ENCODE results near the gene B3GNT2.
A peak's percentile ranks its signal among the peaks of the same experiment; 100 is the strongest.

Gene B3GNT2

DNA sequence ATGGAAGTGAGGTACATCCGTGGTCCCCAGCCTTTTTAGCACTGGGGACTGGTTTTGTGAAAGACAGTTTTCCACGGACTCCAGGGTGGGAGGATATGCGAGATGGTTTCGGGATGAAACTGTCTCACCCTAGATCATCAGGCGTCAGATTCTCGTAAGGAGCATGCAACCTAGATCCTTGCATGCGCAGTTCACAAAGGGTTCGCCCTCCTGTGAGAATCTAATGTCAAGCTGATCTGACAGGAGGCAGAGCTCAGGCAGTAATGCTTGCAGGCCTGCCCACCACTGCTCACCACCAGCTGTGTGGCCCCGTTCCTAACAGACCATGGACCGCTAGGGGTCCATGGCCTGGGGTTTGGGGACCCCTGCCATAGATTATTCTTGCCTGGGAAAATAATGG lies 11.6 kb downstream of the B3GNT2 start:
- no peak for DNase-seq

DNA sequence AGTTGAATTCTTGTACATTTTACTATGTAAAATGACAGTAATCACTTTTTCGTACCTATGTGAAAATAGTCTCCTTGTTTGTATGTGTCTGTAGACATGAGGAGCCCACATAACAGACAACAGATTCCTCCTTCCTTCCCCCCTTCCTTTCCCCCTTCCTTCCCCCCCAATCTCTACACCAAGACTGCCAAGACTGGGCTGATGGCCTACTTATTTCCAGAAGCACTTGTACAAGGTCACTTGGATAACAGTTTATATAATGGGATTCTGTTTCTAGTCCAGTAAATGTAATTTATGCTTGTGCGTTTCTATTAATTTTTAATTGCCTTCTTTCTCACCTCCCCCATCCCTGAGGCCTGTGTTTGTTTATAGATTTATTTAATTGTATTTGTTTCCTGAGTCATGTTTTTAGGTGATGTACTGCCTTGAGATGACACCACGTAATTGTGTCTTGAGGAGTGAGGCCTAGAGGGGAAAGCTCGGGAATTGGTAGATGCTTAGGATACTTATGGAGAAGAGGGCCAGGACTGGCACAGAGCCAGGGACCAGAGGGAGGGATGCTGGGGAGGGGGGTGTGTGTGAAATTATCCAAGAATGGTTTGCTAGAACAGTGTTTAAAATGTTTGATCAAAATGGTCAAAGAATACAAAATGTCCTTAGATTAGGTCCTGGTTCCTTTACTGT lies 12.3 kb downstream of the B3GNT2 start:
- no peak for DNase-seq

DNA sequence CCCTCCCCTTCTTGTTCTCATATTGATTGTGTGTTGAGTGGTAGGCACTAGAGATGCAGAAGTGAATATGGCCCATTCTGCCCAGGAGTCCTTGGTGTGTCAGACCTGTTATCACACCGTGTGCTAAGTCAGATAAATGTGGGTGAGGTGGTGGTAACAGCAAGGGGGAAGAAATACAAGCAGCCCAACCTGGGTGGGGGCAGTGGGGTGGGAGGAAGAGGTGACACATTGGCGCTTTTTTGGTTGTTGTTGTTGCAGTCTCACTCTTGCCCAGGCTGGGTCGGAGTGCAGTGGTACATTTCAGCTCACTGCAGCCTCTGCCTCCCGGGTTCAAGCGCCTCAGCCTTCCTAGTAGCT lies 12.8 kb downstream of the B3GNT2 start:
- peak; percentile 74 for DNase-seq

DNA sequence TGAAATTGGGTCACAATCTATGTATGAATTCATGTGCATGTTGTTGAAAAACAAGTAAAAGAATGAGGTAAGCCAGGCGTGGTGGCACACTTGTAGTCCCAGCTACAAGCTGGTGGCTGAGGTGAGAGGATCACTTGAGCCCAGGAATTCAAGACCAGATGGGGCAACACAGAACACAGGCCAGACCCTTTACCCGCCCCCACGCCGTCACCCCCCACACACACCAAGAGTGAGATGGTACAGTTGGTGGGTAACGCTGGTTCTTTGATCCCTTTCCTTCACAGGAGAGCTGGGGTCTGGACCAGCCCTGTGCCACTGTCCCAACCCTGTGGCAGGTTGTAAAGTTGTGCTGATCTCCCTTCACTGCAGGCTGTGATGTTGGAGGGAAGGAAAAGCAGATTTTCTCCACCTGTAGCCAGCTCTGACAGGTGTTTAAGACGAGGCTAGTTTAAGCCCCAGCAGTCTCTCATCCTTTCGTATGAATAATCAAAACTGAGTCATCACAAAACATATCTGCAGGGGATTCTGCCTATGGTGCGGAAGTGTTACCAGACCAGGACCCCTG lies 13.6 kb downstream of the B3GNT2 start:
- DNase-seq, result peak; percentile 20

DNA sequence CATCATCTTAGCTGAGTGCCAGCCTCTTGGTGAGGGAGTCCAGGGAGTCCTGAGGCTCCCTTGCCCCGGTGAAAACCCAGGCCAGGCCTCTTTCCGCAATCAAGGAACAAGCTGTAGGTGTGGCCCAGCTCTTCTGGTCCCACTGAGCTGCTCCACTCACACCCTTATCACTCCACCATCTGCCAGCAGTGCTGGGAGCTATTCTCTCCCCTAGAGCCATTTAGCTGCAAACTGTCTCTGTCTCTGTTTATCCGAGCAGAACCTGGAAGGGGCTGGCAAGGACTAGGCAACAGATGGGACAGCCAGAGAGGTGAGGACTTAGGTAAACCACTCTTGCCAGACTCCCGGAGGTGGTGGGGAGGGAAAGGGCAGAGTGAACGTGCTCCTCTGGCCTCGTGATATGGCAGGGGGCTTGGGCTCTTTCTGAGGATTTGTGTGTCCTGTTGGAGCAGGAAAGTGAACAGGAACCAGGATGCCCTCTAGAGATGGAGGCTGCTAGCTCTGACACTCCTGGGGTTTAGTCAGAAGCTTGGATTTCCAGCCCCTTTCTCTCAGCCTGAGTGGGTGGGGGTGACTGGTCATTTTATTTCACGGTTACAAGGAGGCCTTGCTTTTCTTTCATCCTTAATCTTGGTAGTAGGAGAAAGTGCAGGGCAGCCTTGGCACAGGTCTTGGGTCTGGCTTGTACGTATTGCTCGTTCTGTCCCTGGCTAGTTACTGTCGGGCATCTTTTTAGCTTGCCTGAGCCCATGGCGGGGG lies 19.6 kb downstream of the B3GNT2 start:
- DNase-seq, result no peak

DNA sequence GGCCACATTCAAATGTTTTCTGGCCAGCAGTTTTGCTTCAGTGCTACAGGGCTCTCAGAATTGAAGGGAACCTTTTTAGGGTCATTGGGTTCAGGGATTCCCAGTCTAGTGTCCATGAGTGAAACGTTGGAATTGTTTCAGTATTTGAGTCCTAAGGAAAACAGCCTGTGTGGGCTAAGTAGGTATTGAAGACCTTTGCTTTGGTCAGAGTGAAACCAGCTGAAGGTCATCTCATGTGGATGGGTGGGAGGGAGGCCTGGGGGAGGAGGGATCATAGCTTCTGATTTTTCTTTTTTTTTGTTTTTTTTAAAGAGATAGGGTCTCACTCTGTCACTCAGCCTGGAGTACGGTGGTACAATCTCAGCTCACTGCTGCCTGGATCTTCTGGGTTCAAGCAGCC lies 20.2 kb downstream of the B3GNT2 start:
- no peak for DNase-seq

DNA sequence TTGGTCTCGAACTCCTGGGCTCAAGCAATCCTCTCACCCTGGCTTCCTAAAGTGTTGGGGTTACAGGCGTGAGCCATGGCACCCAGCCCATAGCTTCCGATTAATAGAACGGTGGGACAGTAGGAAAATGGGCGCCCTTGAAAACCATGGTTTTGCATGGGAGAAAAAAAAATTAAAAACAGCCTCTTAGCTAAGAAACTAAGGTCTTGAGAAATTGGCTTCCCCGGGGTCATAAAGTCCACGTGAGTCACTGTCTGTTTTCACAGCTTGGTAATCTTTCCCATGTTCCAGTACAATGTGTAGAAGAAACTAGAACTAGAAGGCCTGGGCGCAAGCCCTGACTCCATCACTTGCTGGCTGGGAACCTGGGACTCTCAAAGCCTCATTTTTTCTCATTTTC lies 20.7 kb downstream of the B3GNT2 start:
- no peak for DNase-seq

DNA sequence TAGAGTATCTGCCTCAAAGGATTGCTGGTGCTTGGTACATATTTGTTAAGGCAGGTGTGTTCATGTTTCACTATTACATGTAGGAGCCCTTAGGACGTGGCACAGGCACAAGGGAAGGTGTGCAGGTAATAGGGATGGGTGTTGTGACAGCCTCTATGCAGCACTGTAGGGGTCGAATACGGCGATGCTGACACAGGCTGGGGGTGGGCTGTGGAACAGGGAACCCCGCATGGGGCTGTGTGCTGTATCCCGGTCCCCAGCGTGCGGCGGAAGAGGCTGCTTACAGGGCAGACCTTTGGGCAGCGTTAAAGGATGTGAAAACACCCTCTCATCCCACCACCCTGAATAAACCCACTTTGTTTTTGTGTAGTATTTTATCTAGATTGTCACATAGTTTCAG lies 21.5 kb downstream of the B3GNT2 start:
- no peak for DNase-seq

DNA sequence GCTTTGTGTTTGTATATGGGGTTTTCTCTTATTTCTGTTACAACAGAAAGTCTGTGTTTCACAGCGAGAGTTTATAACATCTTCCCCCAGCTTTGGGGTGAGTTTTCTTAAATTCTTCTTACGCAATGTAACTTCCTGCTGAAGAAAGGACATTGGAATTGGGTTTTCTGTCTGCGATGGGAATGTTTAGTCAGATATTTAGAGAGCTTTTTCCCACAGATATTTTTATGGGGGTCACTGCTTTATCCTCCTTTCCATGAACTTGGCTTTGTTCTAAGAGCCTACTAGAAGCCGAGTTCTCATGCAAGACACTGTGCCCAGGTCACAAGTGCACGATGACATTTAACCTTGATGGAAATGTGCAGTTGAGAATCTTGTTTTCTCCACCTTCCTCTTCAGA lies 22.1 kb downstream of the B3GNT2 start:
- no peak for DNase-seq

DNA sequence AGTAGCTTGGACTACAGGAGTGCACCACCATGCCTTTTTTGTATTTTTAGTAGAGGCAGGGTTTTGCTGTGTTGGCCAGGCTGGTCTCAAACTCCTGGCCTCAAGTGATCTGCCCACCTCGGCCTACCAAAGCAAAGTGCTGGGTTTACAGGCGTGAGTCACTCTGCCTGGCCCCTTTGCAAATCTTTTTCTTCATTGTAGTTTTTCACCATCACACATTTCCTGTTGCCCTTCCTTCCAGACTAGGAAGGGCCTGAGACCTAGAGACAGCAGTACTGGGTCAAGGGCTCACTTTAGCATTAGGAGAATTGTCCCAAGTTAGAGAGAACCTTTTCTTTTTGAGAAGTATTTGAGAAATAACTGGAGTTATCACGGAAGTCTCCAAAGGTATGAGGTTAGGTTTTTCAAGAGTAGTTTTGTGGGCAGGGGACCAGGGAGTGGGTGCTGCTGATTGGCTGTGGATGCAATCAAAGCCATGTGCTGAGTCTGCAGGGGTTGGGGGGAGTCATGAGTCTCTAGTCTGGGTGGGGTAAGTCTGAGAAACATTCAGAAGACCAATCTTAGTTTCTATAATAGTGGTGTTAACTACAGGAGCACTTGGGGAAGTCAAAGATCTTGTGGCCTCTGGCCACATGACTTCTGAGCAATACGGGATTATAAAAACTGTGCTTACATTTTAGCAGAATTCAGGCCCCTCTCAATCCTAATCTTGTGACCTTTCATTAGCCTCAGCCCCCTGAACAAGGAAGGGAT lies 23.7 kb downstream of the B3GNT2 start:
- DNase-seq, result no peak

DNA sequence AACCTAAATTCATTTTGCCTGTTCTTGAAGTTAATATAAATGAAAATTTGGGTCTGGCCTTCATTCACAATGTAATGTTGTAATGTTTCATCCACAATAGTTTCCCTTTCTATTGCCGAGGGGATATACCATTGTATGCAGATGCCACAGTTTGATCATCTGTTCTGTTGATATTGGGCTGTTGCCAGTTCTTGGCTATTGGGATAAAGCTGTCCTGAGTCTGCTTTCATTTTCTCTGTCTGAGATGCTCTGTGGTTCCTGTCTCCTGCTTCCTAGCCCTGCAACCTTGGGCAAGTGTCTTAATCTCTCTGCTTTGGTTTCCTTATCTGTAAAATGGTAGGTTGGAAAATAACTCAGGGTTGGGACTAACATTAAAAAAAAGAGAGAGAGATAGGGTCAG lies 25.2 kb downstream of the B3GNT2 start:
- DNase-seq, result no peak

DNA sequence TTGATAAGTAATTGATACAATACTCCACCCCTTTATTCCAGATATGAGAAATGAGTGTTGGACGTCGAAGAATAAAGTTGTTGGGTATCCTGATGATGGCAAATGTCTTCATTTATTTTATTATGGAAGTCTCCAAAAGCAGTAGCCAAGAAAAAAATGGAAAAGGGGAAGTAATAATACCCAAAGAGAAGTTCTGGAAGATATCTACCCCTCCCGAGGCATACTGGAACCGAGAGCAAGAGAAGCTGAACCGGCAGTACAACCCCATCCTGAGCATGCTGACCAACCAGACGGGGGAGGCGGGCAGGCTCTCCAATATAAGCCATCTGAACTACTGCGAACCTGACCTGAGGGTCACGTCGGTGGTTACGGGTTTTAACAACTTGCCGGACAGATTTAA lies 26.3 kb downstream of the B3GNT2 start:
- DNase-seq, result no peak

DNA sequence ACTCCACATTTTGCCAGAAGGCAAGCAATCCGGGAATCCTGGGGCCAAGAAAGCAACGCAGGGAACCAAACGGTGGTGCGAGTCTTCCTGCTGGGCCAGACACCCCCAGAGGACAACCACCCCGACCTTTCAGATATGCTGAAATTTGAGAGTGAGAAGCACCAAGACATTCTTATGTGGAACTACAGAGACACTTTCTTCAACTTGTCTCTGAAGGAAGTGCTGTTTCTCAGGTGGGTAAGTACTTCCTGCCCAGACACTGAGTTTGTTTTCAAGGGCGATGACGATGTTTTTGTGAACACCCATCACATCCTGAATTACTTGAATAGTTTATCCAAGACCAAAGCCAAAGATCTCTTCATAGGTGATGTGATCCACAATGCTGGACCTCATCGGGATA lies 26.8 kb downstream of the B3GNT2 start:
- peak; percentile 58 for DNase-seq

DNA sequence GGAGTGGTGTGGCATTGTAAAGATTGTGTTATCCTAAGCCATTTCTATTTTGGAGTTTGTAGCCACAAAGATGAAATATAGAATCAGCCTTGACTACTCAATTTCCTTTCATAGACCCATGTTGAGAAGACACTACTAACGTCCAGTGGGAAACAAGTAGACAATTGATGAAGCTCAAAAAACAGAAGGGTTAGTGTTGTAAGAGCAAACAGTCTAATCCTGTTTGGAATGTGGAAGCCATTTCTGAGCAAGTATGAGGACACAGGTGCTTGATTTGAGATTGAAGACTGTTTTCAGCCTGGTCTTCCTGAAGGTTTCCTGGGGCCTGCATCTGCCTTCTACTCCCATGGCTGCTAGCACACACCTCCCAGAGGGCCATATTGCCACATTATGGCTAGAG lies 29.1 kb downstream of the B3GNT2 start:
- DNase-seq, result no peak

DNA sequence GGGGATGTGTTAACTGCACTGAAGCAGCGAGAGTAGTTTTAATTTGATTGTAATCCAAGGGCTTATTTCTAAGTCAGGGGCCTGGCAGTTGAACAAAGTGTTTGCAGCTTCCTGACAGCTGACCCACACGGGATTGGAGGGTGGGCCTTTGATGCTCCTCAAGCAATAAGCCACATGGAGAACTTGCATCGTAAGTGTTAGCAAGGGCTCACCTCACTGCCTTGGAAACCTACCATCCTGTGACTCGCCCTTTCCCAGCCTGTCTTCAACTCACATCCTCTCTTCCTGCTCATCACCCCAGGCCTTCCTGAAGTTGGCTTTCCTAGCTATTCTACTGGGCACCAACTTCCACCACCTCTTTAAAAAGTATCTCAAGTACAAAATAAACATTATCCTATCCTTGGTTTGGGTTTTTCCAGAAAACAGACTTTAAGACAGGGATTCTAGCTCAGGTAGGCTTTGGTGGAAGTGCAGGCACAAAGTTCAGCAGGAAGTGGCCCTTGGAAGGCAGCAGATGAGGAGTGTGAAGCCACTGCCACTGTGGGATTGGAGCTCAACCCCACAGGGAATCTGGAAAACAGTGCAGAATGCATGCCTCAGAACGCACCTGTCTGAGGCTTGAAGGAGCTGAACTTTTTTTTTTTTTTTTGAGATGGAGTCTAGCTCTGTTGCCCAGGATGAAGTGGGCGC lies 31.6 kb downstream of the B3GNT2 start:
- no peak for DNase-seq

DNA sequence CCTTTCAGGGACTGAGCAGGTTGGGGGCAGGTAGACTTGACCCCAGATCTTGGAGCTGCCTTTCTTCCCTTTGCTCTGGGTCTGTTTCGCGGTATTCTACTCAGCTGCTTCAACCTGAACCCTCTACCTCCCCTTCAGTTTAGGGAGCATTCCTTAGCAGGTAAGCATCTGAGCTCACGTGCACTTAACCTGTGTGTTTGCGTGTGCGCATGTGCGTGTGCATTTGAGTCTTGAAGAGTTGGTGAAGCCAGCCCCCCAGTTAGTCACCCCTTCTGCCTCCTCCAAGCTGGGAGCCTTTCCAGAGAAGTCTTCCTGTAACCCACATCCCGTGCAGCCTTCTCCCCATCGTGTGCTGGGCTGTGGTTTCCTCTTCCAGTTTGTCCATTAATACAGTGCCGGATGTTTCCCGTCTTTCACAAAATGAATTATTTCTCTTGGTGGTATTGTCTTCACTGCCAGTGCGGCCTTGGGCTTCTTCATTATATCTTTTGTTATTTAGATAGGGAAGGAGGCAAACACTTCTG lies 33.2 kb downstream of the B3GNT2 start:
- no peak for DNase-seq

DNA sequence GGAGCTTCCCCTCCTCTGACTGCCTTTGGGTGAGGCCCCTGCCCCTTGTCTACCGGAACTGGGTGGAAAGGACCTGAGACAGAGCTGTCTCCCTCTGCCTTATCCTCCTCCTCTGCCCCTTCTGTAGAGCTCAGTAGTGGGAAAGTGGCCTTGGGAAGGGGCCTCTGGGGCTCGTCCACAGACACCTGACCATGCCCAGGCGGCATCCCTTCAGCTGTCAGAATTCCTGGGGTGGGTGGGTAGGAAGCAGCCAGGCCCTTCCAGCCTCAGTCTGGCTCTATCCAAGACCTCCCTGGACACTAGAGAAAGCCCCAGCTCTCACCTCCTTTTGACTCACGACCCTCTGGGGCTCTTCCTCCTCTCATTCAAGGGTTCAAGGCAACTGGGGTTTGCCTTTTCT lies 35.6 kb downstream of the B3GNT2 start:
- no peak for DNase-seq

DNA sequence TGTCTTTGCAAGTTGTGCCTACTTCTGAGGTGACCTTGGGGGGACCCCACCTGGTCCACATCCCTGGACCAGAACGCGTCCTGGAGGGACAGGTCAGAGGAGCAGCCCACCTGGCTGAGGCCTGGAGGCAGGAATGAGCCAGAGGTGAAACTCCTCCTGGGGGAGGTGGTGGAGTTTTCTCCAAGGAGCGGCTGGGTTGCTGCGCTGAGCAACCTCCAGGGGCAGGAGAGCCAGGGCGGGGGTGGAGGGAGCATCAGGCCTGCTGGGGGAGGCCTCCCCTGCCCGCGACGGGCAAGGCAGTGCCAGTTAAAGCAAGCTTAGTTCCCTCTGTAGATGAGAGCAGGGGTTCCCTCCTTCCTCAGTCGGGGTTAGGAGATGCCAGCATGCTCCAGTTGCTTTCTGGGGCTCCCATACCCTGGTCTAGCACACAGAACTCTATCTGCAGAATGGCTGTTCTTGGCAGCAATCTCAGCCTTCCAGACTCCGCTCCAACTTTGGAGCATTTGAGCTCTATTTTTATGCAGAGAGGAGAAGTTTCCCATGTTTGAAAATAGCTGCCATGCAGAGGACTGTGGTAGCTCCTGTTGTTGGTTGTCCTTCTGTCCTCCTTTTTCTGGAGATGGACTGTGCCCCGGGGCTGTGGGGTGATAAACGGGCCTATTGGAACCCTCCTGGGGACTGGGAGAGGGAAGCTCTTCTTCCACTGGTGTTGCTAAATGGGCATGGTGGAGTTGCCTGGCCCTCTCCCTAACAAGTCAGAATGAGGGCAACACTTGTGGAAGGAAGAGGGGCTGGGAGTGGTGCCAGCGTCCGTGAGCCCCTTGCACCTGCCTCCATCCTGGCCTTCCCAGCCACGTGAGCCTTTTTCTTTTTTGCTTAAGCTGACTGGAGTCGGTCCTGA lies 39.1 kb downstream of the B3GNT2 start:
- DNase-seq, result no peak

DNA sequence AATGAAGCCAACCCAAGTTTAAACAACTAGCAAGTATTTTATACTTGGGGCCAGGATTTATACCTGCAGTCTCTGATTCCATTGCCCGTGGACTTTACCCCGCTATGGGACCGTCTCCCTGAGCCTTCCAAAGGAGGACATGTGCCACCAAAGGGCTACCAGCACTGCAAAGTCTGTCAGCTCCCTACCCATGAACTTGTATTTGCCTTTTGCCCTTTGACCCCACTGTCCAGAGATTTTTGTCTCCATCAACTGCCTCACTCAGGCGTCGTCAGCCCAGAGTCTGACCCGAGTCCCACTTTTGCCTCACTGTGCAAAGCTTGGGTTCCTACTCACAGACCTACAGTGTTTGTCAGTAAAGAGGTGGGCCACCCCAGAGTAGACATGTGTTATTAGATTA lies 40.6 kb downstream of the B3GNT2 start:
- no peak for DNase-seq

DNA sequence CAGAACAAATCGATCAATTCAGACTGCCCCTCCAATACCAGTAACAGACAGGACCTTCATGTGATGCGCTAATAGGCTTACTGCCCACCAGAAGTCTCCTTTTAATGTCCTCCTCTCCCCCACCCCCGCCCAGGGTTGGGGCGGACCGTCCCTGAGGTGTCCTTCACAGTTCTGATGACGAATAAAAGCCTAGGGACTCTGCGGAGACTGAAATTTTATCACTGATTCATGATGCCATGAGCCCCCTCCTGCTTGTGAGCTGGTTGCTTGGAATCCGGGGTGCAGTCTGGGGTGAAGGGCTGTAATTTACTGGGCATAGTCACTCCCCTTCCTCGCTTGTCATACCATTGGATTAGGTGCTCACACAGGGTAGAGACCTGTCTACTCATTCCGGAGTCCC lies 42.3 kb downstream of the B3GNT2 start:
- no peak for DNase-seq

DNA sequence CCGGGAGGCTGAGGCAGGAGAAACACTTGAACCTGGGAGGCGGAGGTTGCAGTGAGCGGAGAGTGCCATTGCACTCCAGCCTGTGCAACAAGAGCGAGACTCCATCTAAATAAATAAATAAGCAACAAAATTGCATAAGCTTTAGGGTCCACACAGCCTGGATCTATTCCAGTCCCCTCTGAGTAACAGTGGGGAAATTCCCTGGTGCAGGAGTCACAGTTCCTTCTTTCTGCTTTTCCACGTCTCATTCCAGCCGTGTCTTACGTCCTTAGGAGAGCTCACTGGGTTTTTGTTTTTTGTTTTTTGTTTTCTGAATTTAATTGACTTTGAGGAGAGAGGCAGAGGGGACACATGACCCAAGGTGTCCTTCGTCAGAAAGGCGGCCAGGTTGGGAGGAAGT lies 44.6 kb downstream of the B3GNT2 start:
- DNase-seq, result no peak

DNA sequence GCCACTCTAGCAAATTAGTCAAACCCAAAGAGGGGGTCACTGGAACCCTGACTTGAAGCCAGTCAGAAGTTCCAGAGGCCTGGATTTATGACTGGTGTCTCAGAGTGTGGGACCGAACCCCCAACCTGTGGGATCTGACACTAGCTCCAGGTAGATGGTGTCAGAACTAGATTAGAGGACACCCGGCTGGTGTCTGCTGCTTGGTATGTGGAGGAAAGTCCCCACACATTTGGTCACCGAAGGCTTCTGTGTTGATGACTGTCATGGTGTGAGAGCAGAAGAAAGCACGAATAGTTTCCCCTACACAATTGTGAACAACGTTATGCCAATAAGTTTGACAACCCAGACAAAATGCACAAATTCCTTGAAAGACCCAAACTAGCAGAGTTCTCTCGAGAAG lies 48.1 kb downstream of the B3GNT2 start:
- DNase-seq, result no peak

All from CD4-positive, alpha-beta T cell treated with Interleukin-4 for 4 hours (primary cell).